ENCODE results near the gene VCL.

DNA sequence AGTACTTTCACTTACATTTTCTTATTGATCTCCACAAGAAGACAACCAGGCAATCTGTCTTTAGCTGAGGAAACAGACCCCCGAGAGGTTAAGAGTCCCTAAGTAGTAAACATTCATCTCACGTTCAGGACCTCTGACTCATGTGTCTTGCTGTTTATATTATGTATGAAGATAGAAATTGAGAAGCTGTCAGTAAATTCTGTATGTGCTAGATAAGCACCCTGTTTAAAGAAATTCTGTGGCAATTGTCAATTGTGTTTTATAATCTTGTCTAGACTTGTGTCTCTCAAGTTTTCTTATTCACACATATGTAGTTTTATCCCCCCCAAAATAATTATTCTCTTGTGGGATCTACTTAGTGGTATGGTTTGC, 167.6 kb downstream of the VCL start:
- TF ChIP-seq, protein P1, sequence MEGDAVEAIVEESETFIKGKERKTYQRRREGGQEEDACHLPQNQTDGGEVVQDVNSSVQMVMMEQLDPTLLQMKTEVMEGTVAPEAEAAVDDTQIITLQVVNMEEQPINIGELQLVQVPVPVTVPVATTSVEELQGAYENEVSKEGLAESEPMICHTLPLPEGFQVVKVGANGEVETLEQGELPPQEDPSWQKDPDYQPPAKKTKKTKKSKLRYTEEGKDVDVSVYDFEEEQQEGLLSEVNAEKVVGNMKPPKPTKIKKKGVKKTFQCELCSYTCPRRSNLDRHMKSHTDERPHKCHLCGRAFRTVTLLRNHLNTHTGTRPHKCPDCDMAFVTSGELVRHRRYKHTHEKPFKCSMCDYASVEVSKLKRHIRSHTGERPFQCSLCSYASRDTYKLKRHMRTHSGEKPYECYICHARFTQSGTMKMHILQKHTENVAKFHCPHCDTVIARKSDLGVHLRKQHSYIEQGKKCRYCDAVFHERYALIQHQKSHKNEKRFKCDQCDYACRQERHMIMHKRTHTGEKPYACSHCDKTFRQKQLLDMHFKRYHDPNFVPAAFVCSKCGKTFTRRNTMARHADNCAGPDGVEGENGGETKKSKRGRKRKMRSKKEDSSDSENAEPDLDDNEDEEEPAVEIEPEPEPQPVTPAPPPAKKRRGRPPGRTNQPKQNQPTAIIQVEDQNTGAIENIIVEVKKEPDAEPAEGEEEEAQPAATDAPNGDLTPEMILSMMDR (IDR thresholded peaks at IDR 0.05) = no peak
- TF ChIP-seq EP300 (IDR thresholded peaks at IDR 0.05) (no peak), POLR2A (IDR thresholded peaks at IDR 0.05) (no peak)
